Endodermal cell (in vitro differentiated cells): ENCODE measurements around the gene FAM237A. TPM values are rescaled to one million over a fixed set of nuclear protein-coding genes. Genes with fewer than 3 reads are reported as not detected.

ENCODE experiments used
- DNase-seq: peaks from one replicate; pipeline ENCODE4 v3.0.0-alpha.2; 2017
- H3K27ac ChIP-seq: 2 replicates; pipeline ENCODE4 v1.5.1; 2013; ENCODE audit warnings: mild to moderate bottlenecking, low read depth, low read length, moderate library complexity
- H3K27me3 ChIP-seq: 2 replicates; pipeline ENCODE4 v1.6.1; 2013; ENCODE audit warnings: mild to moderate bottlenecking, low read length, moderate library complexity; ENCODE audit not compliant: insufficient read depth, control insufficient read depth, poor library complexity, severe bottlenecking
- H3K36me3 ChIP-seq: 2 replicates; pipeline ENCODE4 v1.7.0; 2013; ENCODE audit warnings: mild to moderate bottlenecking, low read length, moderate library complexity; ENCODE audit not compliant: control insufficient read depth, insufficient read depth
- H3K4me1 ChIP-seq: one replicate; pipeline ENCODE4 v1.7.0; 2013; ENCODE audit warnings: low read length; ENCODE audit not compliant: control insufficient read depth, insufficient read depth
- H3K4me3 ChIP-seq: 2 replicates; pipeline ENCODE4 v1.5.1; 2013; ENCODE audit warnings: mild to moderate bottlenecking, low read length, moderate library complexity
- H3K9ac ChIP-seq: 2 replicates; pipeline ENCODE4 v1.6.1; 2013; ENCODE audit warnings: mild to moderate bottlenecking, low read length, moderate library complexity; ENCODE audit not compliant: poor library complexity, severe bottlenecking; ENCODE audit errors: extremely low read depth
- H3K9me3 ChIP-seq: 2 replicates; pipeline ENCODE4 v1.6.1; 2013; ENCODE audit warnings: mild to moderate bottlenecking, low read length, moderate library complexity; ENCODE audit not compliant: control insufficient read depth
- H3K27ac Mint-ChIP-seq: 2 replicates; pipeline ENCODE4 v1.8.0; 2020; ENCODE audit warnings: mixed read lengths
- H3K27me3 Mint-ChIP-seq: 2 replicates; pipeline ENCODE4 v1.8.0; 2021; ENCODE audit warnings: mild to moderate bottlenecking, mixed read lengths; ENCODE audit not compliant: insufficient read depth
- H3K36me3 Mint-ChIP-seq: 2 replicates; pipeline ENCODE4 v1.8.0; 2020; ENCODE audit warnings: low read depth, mixed read lengths
- H3K4me1 Mint-ChIP-seq: 2 replicates; pipeline ENCODE4 v1.8.0; 2020; ENCODE audit warnings: mixed read lengths
- H3K4me3 Mint-ChIP-seq: 2 replicates; pipeline ENCODE4 v1.8.0; 2020; ENCODE audit warnings: mild to moderate bottlenecking, moderate library complexity, mixed read lengths
- H3K9me3 Mint-ChIP-seq: 2 replicates; pipeline ENCODE4 v1.8.0; 2020; ENCODE audit warnings: mild to moderate bottlenecking, mixed read lengths
- WGBS, 2 experiments: methylation state at CpG; one replicate each; pipeline versions ENCODE4 v1.1.5 to v1.1.7; 2013; ENCODE audit warnings: missing lambda C conversion rate in 2 of 2, mixed read lengths in 1 of 2; ENCODE audit not compliant: insufficient coverage in 1 of 2, insufficient read length in 1 of 2; 5-methylcytosine and 5-hydroxymethylcytosine counted together
- total RNA-seq, 2 donors: library from RNA; stranded (reverse); fragmentation: NEBNext Ultra II Directional in 1 of 2; extraction: Animal tissue kit (Norgen Biotek cat#: 25700) in 1 of 2; gene quantifications; 2 replicates in 1 of 2; 3 replicates in 1 of 2; pipeline ENCODE4 v1.2.1, GENCODE V29; 2021
- TF ChIP-seq, protein P1 (sequence below): fragments of 200-600 bp; sonication (generic); conservative IDR thresholded peaks from 2 replicates; pipeline ENCODE4 v1.5.0; 2021; ENCODE audit warnings: antibody characterized with exemption, mild to moderate bottlenecking

FAM237A gene
- total RNA-seq, 2 donors from 2014 or later: not detected

GRCh38 chr2:206665251-206665650 is 23.0 kb downstream of the FAM237A start:
- H3K36me3 ChIP-seq: no peaks in the 10 kb centered on the region
- Mint-ChIP-seq H3K4me3 (no peak overlapping the region), H3K36me3 (no peaks in the 10 kb centered on the region), H3K27me3 (peaks cover 2% of the 10 kb centered on the region), H3K27ac (no peak overlapping the region), H3K9me3 (no peaks in the 10 kb centered on the region), H3K4me1 (no peaks in the 10 kb centered on the region)
- 86 to 96% methylated on average over 2 to 3 of the region's 3 CpGs for WGBS, 2 experiments
- no peak for DNase-seq
- no peak overlapping the region for H3K27ac ChIP-seq
- H3K9ac ChIP-seq: no peak overlapping the region
- TF ChIP-seq, protein P1, sequence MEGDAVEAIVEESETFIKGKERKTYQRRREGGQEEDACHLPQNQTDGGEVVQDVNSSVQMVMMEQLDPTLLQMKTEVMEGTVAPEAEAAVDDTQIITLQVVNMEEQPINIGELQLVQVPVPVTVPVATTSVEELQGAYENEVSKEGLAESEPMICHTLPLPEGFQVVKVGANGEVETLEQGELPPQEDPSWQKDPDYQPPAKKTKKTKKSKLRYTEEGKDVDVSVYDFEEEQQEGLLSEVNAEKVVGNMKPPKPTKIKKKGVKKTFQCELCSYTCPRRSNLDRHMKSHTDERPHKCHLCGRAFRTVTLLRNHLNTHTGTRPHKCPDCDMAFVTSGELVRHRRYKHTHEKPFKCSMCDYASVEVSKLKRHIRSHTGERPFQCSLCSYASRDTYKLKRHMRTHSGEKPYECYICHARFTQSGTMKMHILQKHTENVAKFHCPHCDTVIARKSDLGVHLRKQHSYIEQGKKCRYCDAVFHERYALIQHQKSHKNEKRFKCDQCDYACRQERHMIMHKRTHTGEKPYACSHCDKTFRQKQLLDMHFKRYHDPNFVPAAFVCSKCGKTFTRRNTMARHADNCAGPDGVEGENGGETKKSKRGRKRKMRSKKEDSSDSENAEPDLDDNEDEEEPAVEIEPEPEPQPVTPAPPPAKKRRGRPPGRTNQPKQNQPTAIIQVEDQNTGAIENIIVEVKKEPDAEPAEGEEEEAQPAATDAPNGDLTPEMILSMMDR: no peak
- peaks cover 3% of the 10 kb centered on the region for H3K4me1 ChIP-seq
- no peak overlapping the region for H3K4me3 ChIP-seq
- no peaks in the 10 kb centered on the region for H3K9me3 ChIP-seq
- H3K27me3 ChIP-seq: no peaks in the 10 kb centered on the region

GRCh38 chr2:206670531-206671319 is 28.4 kb downstream of the FAM237A start:
- H3K4me1 Mint-ChIP-seq: no peaks in the 10 kb centered on the region
- no peaks in the 10 kb centered on the region for H3K9me3 ChIP-seq
- H3K36me3 Mint-ChIP-seq: no peaks in the 10 kb centered on the region
- DNase-seq: no peak
- H3K4me3 ChIP-seq: no peak overlapping the region
- H3K9me3 Mint-ChIP-seq: no peaks in the 10 kb centered on the region
- no peak overlapping the region for H3K27ac Mint-ChIP-seq
- no peak overlapping the region for H3K9ac ChIP-seq
- TF ChIP-seq, protein P1: no peak
- WGBS, 2 experiments: 81 to 97% methylated on average over 2 to 7 of the region's 7 CpGs
- H3K27me3 ChIP-seq: no peaks in the 10 kb centered on the region
- no peaks in the 10 kb centered on the region for H3K4me1 ChIP-seq
- H3K27ac ChIP-seq: no peak overlapping the region
- peaks cover under 1% of the 10 kb centered on the region for H3K27me3 Mint-ChIP-seq
- H3K36me3 ChIP-seq: no peaks in the 10 kb centered on the region
- no peak overlapping the region for H3K4me3 Mint-ChIP-seq

DNA sequence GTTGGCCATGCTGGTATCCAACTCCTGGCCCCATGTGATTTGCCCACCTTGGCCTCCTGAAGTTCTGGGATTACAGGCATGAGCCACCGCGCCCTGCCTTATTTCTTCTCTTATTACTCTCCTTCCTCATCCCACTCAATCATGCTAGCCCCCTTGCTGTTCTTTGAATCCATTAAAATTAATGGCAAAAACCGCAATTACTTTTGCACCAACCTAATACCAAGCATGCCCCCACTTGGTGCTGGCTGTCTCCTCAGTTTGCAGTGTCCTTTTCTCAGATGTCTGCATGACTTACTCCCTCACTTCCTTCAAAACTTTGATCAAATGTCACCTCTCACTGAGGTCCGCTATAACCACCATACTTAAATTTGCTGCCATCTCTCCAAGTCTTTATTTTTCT is 41.3 kb downstream of the FAM237A start:
- no peaks in the 10 kb centered on the region for H3K36me3 Mint-ChIP-seq
- Histone ChIP-seq H3K9ac (no peak overlapping the region), H3K27ac (no peak overlapping the region), H3K27me3 (no peaks in the 10 kb centered on the region), H3K4me3 (no peak overlapping the region), H3K4me1 (no peaks in the 10 kb centered on the region), H3K9me3 (no peaks in the 10 kb centered on the region), H3K36me3 (no peaks in the 10 kb centered on the region)
- no peaks in the 10 kb centered on the region for H3K9me3 Mint-ChIP-seq
- H3K27me3 Mint-ChIP-seq: no peaks in the 10 kb centered on the region
- 90 to 91% methylated on average over 1 to 4 of the region's 4 CpGs for WGBS, 2 experiments
- TF ChIP-seq, protein P1: no peak
- no peak overlapping the region for H3K4me3 Mint-ChIP-seq
- H3K4me1 Mint-ChIP-seq: peaks cover 4% of the 10 kb centered on the region
- no peak for DNase-seq
- H3K27ac Mint-ChIP-seq: no peak overlapping the region
